SK-N-SH (cell line): Measurements from ENCODE around the gene ZNF253. TPM values are rescaled to one million over a fixed set of nuclear protein-coding genes. Genes with fewer than 3 reads are reported as not detected.
"Not testable (repeated sequence)": the region's sequence is repeated elsewhere in the genome, so short reads cannot be mapped to it uniquely, and the experiment has no call there.

ENCODE experiments used
- CTCF ChIA-PET: fragments of 300-600, 350-600 bp; formaldehyde crosslinking; extraction: SDS; loops from one replicate; lab custom pipeline; 2021; lab: Yijun Ruan, JAX
- POLR2A ChIA-PET: fragments of 350-600 bp; sonication (Branson Sonifier 250); formaldehyde crosslinking; extraction: SDS; loops from one replicate; lab custom pipeline; 2020; ENCODE audit warnings: antibody characterized with exemption, inconsistent platforms; lab: Yijun Ruan, JAX
- DNase-seq: peaks from one replicate; pipeline ENCODE4 v3.0.0; 2012
- H2AFZ ChIP-seq: fragments of 200-600 bp; sonication (generic); 2 replicates; pipeline ENCODE4 v1.8.1; 2016; ENCODE audit warnings: antibody characterized with exemption, mild to moderate bottlenecking, low read depth
- H3F3A ChIP-seq: fragments of 200-600 bp; sonication (generic); replicated peaks from 2 replicates; pipeline ENCODE3; 2016; ENCODE audit warnings: antibody characterized with exemption, mild to moderate bottlenecking; ENCODE audit not compliant: insufficient read depth
- H3K27ac ChIP-seq, 2 experiments: fragments of 200-500 bp in 1 of 2; fragments of 200-600 bp in 1 of 2; sonication (Bioruptor generic) in 1 of 2; sonication (generic), shearing (Covaris generic) in 1 of 2; 2 replicates each; pipeline versions ENCODE4 v1.5.1 to v1.6.1; 2014 to 2016; ENCODE audit warnings: low read depth in 2 of 2, inconsistent platforms in 1 of 2, low read length in 1 of 2, mild to moderate bottlenecking in 1 of 2, mixed read lengths in 1 of 2
- H3K27me3 ChIP-seq: fragments of 200-600 bp; sonication (generic), shearing (Covaris generic); 2 replicates; pipeline ENCODE4 v1.6.1; 2016; ENCODE audit warnings: mixed run types; ENCODE audit not compliant: insufficient read depth
- H3K36me3 ChIP-seq, 2 experiments: fragments of 200-500 bp in 1 of 2; fragments of 200-600 bp in 1 of 2; sonication (Bioruptor generic) in 1 of 2; sonication (generic) in 1 of 2; replicated peaks in 1 of 2; 2 replicates each; pipeline versions ENCODE3 to v1.5.1; 2014 to 2016; ENCODE audit warnings: low read length in 1 of 2, mild to moderate bottlenecking in 1 of 2; ENCODE audit not compliant: insufficient read depth in 2 of 2, control insufficient read depth in 1 of 2
- H3K4me1 ChIP-seq, 2 experiments: fragments of 200-500 bp in 1 of 2; fragments of 200-600 bp in 1 of 2; sonication (Bioruptor generic) in 1 of 2; sonication (generic), shearing (Covaris generic) in 1 of 2; 2 replicates each; pipeline versions ENCODE4 v1.5.1 to v1.6.1; 2014 to 2016; ENCODE audit warnings: low read depth in 1 of 2, low read length in 1 of 2, mixed run types in 1 of 2; ENCODE audit not compliant: insufficient read depth in 2 of 2, control insufficient read depth in 1 of 2
- H3K4me2 ChIP-seq: fragments of 200-600 bp; sonication (generic), shearing (Covaris generic); 2 replicates; pipeline ENCODE4 v1.6.1; 2017; ENCODE audit warnings: mixed run types
- H3K4me3 ChIP-seq, 2 experiments: fragments of 200-500 bp in 1 of 2; fragments of 200-600 bp in 1 of 2; sonication (Bioruptor generic) in 1 of 2; sonication (generic), shearing (Covaris generic) in 1 of 2; 2 replicates each; pipeline versions ENCODE4 v1.5.1 to v1.8.1; 2014 to 2016; ENCODE audit warnings: low read depth in 2 of 2, inconsistent platforms in 1 of 2, low read length in 1 of 2, mild to moderate bottlenecking in 1 of 2, mixed read lengths in 1 of 2, moderate library complexity in 1 of 2
- H3K79me2 ChIP-seq: fragments of 200-600 bp; sonication (generic); 2 replicates; pipeline ENCODE4 v1.8.1; 2017; ENCODE audit warnings: mild to moderate bottlenecking; ENCODE audit not compliant: insufficient read depth
- H3K9ac ChIP-seq: fragments of 200-600 bp; sonication (generic); 2 replicates; pipeline ENCODE4 v1.6.1; 2017; ENCODE audit warnings: mixed run types
- H3K9me2 ChIP-seq: fragments of 200-600 bp; sonication (generic); 2 replicates; pipeline ENCODE4 v1.6.1; 2017; ENCODE audit warnings: mixed run types
- H3K9me3 ChIP-seq: fragments of 200-600 bp; sonication (generic); 2 replicates; pipeline ENCODE4 v1.6.1; 2017; ENCODE audit warnings: mixed run types, mild to moderate bottlenecking, moderate library complexity
- H4K20me1 ChIP-seq: fragments of 200-600 bp; sonication (generic); 2 replicates; pipeline ENCODE4 v1.6.1; 2017; ENCODE audit warnings: mild to moderate bottlenecking, mixed run types; ENCODE audit not compliant: insufficient read depth
- CTCF ChIP-seq: fragments of 200-600 bp; sonication (generic); IDR thresholded peaks from 2 replicates; pipeline ENCODE4 v1.6.1; 2017; ENCODE audit warnings: antibody characterized with exemption, mild to moderate bottlenecking, moderate library complexity
- EP300 ChIP-seq, 2 experiments: IDR thresholded peaks; 2 replicates each; pipeline versions ENCODE4 v1.4.0 to v1.6.1; 2012; ENCODE audit warnings: borderline replicate concordance in 1 of 2, low read depth in 1 of 2, low read length in 1 of 2
- MEF2A ChIP-seq: IDR thresholded peaks from 2 replicates; pipeline ENCODE4 v1.4.0; 2012; ENCODE audit warnings: low read depth, borderline replicate concordance
- NFIC ChIP-seq: IDR thresholded peaks from 2 replicates; pipeline ENCODE4 v1.4.0; 2012; ENCODE audit warnings: borderline replicate concordance
- SIN3A ChIP-seq: IDR thresholded peaks from 2 replicates; pipeline ENCODE4 v1.6.1; 2012; ENCODE audit warnings: low read depth, mild to moderate bottlenecking, low read length, moderate library complexity, borderline replicate concordance
- TAF1 ChIP-seq: IDR thresholded peaks from 2 replicates; pipeline ENCODE4 v1.6.1; 2012; ENCODE audit warnings: low read depth, mild to moderate bottlenecking, low read length, moderate library complexity, borderline replicate concordance
- USF2 ChIP-seq: fragments of 150-350 bp; IDR thresholded peaks from 2 replicates; pipeline ENCODE4 v1.6.1; 2017; ENCODE audit warnings: antibody characterized with exemption, low read length, low read depth, borderline replicate concordance
- WGBS: methylation state at CpG from one replicate; pipeline ENCODE4 v1.1.6; 2017; ENCODE audit warnings: low lambda C conversion rate; 5-methylcytosine and 5-hydroxymethylcytosine counted together
- polyA plus RNA-seq, 3 experiments: library from polyadenylated mRNA; depleted of rRNA; stranded (reverse); fragments of >200 nt; gene quantifications; 2 replicates each; pipeline ENCODE4 v1.2.3, GENCODE V29; 2012

The ZNF253 gene
- polyA plus RNA-seq, 1 of the 3 experiments (the other 2 are of a cell fraction): 0.79 TPM

- Histone ChIP-seq H3K9ac (no peak overlapping the region), H3K79me2 (no peaks in the 10 kb centered on the region), H3K9me3 (no peaks in the 10 kb centered on the region), H3K27ac (no peak overlapping the region), H4K20me1 (no peaks in the 10 kb centered on the region), H2AFZ (peak overlapping the region; percentile 59; the same call in 1 of the 2 replicates), H3F3A (peaks cover 3% of the 10 kb centered on the region), H3K9me2 (no peaks in the 10 kb centered on the region), H3K36me3 (no peaks in the 10 kb centered on the region), H3K4me1 (no peaks in the 10 kb centered on the region), H3K4me2 (no peak overlapping the region), H3K4me3 (no peak overlapping the region), H3K27me3 (no peaks in the 10 kb centered on the region)
- DNase-seq: peak; percentile 58
- WGBS: 13% methylated on average over 11 of the region's 29 CpGs
- ChIA-PET POLR2A (no interaction called here), CTCF (no interaction called here)
- TF ChIP-seq NFIC: no peak
- TF ChIP-seq SIN3A: no peak
- no peak for TF ChIP-seq MEF2A
- TF ChIP-seq EP300 (IDR thresholded peaks at IDR 0.05; ENCODE audit: borderline replicate concordance in 1 of 2, low read depth in 1 of 2, low read length in 1 of 2): no peak
- TF ChIP-seq USF2: no peak
These were observed 4.8 kb upstream of the ZNF253 start for GRCh38 chr19:19860756-19861390.

GRCh38 chr19:19866611-19867248 lies 1.0 kb downstream of the ZNF253 start:
- peak overlapping the region; percentile 80 to 97 for H3K27ac ChIP-seq

GRCh38 chr19:19870086-19870485 lies 4.4 kb downstream of the ZNF253 start:
- H3K4me3 ChIP-seq, POLR2A ChIA-PET, H2AFZ ChIP-seq, H4K20me1 ChIP-seq, H3F3A ChIP-seq, H3K27me3 ChIP-seq, H3K27ac ChIP-seq, H3K4me1 ChIP-seq, H3K9ac ChIP-seq, CTCF ChIA-PET, H3K9me2 ChIP-seq, DNase-seq, H3K4me2 ChIP-seq: not testable (repeated sequence)
- peaks cover 13% of the 10 kb centered on the region; the same call in 1 of the 2 replicates for H3K9me3 ChIP-seq
- peaks cover 59% of the 10 kb centered on the region for H3K79me2 ChIP-seq
- WGBS: 81% methylated on average over 5 of the region's 5 CpGs
- peaks cover 6 to 23% of the 10 kb centered on the region in 2 experiments for H3K36me3 ChIP-seq

More at GRCh38 chr19:19866611-19867248, 1.0 kb downstream of the ZNF253 start:
- H3K27me3 ChIP-seq: no peaks in the 10 kb centered on the region
- H3K36me3 ChIP-seq: peaks cover 0 to 11% of the 10 kb centered on the region in 2 experiments
- CTCF ChIA-PET: interaction anchor here (0.8 to 1.4 kb wide), 3 partner anchors 9 to 94 kb away, joined by 3 to 4 read pairs (median 3); no protein-coding TSS in a partner anchor
- H3F3A ChIP-seq: peaks cover 7% of the 10 kb centered on the region
- no peaks in the 10 kb centered on the region for H3K4me1 ChIP-seq
- DNase-seq: peak; percentile 52
- H3K9me2 ChIP-seq: no peaks in the 10 kb centered on the region
- H4K20me1 ChIP-seq: no peaks in the 10 kb centered on the region
- H3K79me2 ChIP-seq: peaks cover 54% of the 10 kb centered on the region
- 19% methylated on average over 23 of the region's 23 CpGs for WGBS
- H2AFZ ChIP-seq: peak overlapping the region; percentile 99
- POLR2A ChIA-PET: interaction anchor here (1.2 to 1.8 kb wide), 7 partner anchors 35 to 300 kb away, joined by 3 to 40 read pairs (median 6); partner anchors contain the start of genes ZNF14, ZNF486, ZNF506 and ZNF93
- TF ChIP-seq CTCF: no peak
- TF ChIP-seq TAF1: 0 out of 2 replicates have a peak, but pooled peaks have one; percentile 4
- peak overlapping the region; percentile 92 for H3K4me2 ChIP-seq
- H3K9ac ChIP-seq: peak overlapping the region; percentile 93
- H3K9me3 ChIP-seq: peaks cover 13% of the 10 kb centered on the region; the same call in 1 of the 2 replicates
- peak overlapping the region; percentile 78 to 97 for H3K4me3 ChIP-seq
